Measurements from ENCODE around the gene GPATCH2L. TPM values are rescaled to one million over a fixed set of nuclear protein-coding genes. Genes with fewer than 3 reads are reported as not detected.
A peak's percentile ranks its signal among the peaks of the same experiment; 100 is the strongest.

Gene GPATCH2L
- total and polyA plus RNA-seq, 2 experiments from 2014 or later = 16.1 to 60.5 TPM

DNA sequence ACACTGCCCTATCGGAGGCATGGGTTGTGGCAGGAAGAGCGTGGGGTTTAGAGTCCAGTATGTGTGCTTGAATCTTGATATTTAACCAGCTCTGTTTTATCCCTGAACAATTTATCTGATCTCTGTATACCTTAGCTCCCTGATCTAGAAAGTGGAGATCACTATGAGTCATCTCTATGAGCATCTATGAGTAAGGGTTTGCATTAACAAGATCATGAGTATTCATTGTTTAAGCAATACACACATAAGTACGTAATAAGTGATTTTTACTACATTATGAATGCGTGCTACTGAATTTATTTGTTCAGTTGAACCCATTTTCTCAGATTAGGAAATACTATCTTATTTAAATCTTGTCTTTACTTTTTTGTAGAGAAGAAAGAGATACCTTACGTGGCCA, 49.4 kb downstream of the GPATCH2L start:
- Histone ChIP-seq H2AFZ (no peak overlapping the region), H3K36me3 (replicated peaks; ENCODE audit: insufficient read depth, low read depth) (no peaks in the 10 kb centered on the region), H3K79me2 (no peaks in the 10 kb centered on the region), H3K4me3 (no peak overlapping the region), H3K4me1 (ENCODE audit: insufficient read depth) (no peaks in the 10 kb centered on the region), H3K27me3 (no peaks in the 10 kb centered on the region), H3K4me2 (no peak overlapping the region), H4K20me1 (ENCODE audit: insufficient read depth, poor library complexity, severe bottlenecking) (no peaks in the 10 kb centered on the region), H3K9me2 (replicated peaks; ENCODE audit: insufficient read depth) (no peaks in the 10 kb centered on the region), H3K9me3 (ENCODE audit: low read depth) (no peaks in the 10 kb centered on the region), H3K27ac (no peak overlapping the region)
- no peak for DNase-seq (ENCODE audit: low spot score)
- WGBS (ENCODE audit: low lambda C conversion rate, missing lambda C conversion rate) = 97% methylated on average over 5 of the region's 5 CpGs
- TF ChIP-seq EZH2phosphoT487 (IDR thresholded peaks at IDR 0.05; ENCODE audit: low read depth, severe bottlenecking, unreplicated experiment) (no peak), CTCF (IDR thresholded peaks at IDR 0.05; ENCODE audit: poor library complexity) (no peak), EZH2 (IDR thresholded peaks at IDR 0.05; ENCODE audit: borderline replicate concordance) (no peak)

DNA sequence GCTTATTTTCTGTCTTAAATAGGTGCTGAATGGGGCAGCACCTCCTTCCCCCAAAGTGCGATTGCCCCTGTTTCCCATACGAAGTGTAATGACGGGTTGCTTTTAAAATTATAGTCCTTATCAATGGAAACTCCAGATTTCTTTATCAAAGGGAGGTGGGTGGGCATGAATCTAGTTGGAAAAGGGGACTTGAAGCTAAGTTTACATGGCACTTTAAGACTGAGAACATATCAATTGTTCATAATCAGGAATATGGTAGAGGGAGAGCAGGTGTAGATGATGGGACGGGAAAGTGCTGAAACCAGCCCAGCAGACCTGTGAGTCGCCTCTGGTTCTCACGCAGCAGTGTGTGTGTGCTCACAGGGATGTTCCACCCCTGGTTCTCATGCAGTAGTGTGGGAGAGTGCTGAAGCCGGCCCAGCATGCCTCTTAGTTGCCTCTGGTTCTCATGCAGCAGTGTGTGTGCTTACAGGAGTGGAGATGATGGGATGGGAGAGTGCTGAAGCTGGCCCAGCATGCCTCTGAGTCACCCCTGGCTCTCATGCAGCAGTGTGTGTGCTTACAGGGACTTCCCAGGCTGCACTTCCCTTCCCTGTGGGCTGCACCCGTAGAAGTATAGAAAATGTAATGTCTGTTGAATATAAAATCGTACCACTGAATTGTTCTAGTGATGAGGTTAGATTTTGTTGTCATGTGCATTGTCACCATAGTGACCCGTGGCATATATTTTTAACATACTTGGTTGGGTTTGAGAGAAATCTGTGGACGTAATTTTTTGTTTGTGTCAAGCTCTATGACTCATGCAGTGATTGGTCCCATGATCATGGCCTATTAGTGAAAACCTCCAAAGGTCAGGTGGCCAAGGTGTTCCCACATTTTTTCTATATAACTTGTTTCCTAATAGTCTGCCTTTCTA, 51.6 kb downstream of the GPATCH2L start:
- WGBS (ENCODE audit: low lambda C conversion rate, missing lambda C conversion rate) = 91% methylated on average over 11 of the region's 11 CpGs
- Histone ChIP-seq H4K20me1 (ENCODE audit: insufficient read depth, poor library complexity, severe bottlenecking) (no peaks in the 10 kb centered on the region), H3K4me1 (ENCODE audit: insufficient read depth) (no peaks in the 10 kb centered on the region), H3K36me3 (replicated peaks; ENCODE audit: insufficient read depth, low read depth) (no peaks in the 10 kb centered on the region), H3K27ac (peak overlapping the region; percentile 54), H3K4me2 (no peak overlapping the region), H3K9me3 (ENCODE audit: low read depth) (no peaks in the 10 kb centered on the region), H3K27me3 (no peaks in the 10 kb centered on the region), H2AFZ (no peak overlapping the region), H3K79me2 (no peaks in the 10 kb centered on the region), H3K4me3 (no peak overlapping the region), H3K9me2 (replicated peaks; ENCODE audit: insufficient read depth) (no peaks in the 10 kb centered on the region)
- peak; percentile 53 for DNase-seq (ENCODE audit: low spot score)
- TF ChIP-seq EZH2 (IDR thresholded peaks at IDR 0.05; ENCODE audit: borderline replicate concordance) = no peak
- TF ChIP-seq EZH2phosphoT487 (IDR thresholded peaks at IDR 0.05; ENCODE audit: low read depth, severe bottlenecking, unreplicated experiment) = no peak
- TF ChIP-seq CTCF (IDR thresholded peaks at IDR 0.05; ENCODE audit: poor library complexity) = no peak

GRCh38 chr14:76204461-76205230, 52.9 kb downstream of the GPATCH2L start:
- Histone ChIP-seq H3K4me2 (no peak overlapping the region), H3K79me2 (no peaks in the 10 kb centered on the region), H3K4me1 (ENCODE audit: insufficient read depth) (no peaks in the 10 kb centered on the region), H3K9me2 (replicated peaks; ENCODE audit: insufficient read depth) (no peaks in the 10 kb centered on the region), H3K36me3 (replicated peaks; ENCODE audit: insufficient read depth, low read depth) (no peaks in the 10 kb centered on the region), H4K20me1 (ENCODE audit: insufficient read depth, poor library complexity, severe bottlenecking) (no peaks in the 10 kb centered on the region), H3K27me3 (no peaks in the 10 kb centered on the region), H2AFZ (no peak overlapping the region), H3K4me3 (no peak overlapping the region), H3K9me3 (ENCODE audit: low read depth) (no peaks in the 10 kb centered on the region), H3K27ac (peak overlapping the region; percentile 54)
- DNase-seq (ENCODE audit: low spot score) = no peak
- TF ChIP-seq EZH2phosphoT487 (IDR thresholded peaks at IDR 0.05; ENCODE audit: low read depth, severe bottlenecking, unreplicated experiment) = no peak
- TF ChIP-seq EZH2 (IDR thresholded peaks at IDR 0.05; ENCODE audit: borderline replicate concordance) = no peak
- TF ChIP-seq CTCF (IDR thresholded peaks at IDR 0.05; ENCODE audit: poor library complexity) = no peak
- 85% methylated on average over 5 of the region's 5 CpGs for whole genome bisulfite sequencing (ENCODE audit: low lambda C conversion rate, missing lambda C conversion rate)

Data from hepatocyte (in vitro differentiated cells).